ENCODE data around the gene PLXNA4.

PLXNA4 gene

DNA sequence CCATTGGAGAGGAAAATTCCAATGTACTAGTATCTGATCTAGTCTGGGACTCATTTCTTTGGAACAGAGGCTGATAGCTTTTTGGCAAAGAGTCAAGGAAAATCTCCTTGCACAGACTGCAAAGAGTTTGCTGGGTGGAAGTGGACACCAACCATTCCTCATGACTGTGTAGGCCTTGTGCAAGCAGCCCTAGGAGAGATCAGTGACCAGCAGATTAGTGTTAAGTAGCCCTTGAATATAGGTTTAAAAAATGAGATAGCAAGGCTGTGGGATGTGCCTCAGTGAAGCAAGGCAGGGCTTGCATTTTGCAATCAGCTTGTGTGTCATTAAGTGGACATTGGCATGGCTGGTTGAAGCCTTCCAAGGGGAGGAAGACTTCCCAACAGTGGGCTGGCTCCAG lies 341.6 kb downstream of the PLXNA4 start:
- peaks cover 3% of the 10 kb centered on the region for H3K27me3 Mint-ChIP-seq
- no peak for DNase-seq
- H3K9me3 Mint-ChIP-seq, result no peaks in the 10 kb centered on the region
- H3K27ac Mint-ChIP-seq, result no peak overlapping the region
- H3K36me3 Mint-ChIP-seq (ENCODE audit: low read depth), result no peaks in the 10 kb centered on the region
- no peak overlapping the region for H3K4me3 Mint-ChIP-seq
- H3K4me1 Mint-ChIP-seq (ENCODE audit: low read depth), result no peaks in the 10 kb centered on the region

DNA sequence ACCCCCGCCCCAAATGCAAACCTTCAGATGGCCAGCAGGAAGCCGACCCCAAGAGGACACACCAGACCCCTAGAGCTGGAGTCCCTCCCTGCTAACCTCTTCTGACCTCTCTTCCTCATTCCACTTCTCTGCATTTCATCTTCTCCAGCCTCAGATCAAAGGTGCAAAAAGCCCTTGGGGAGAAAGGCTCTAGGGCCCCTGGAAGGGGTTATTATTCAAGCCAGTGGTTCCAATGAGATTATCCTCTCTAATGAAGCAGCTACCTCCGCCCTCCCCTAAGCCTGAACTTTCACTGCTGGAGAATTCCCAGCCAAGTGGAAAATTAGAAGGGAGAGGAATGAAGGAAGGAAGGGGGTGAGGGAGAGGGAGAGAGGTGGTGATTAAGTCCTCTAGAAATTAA lies 343.9 kb downstream of the PLXNA4 start:
- no peak for DNase-seq
- Mint-ChIP-seq H3K27me3 (peaks cover 3% of the 10 kb centered on the region), H3K4me3 (no peak overlapping the region), H3K4me1 (ENCODE audit: low read depth) (no peaks in the 10 kb centered on the region), H3K36me3 (ENCODE audit: low read depth) (no peaks in the 10 kb centered on the region), H3K27ac (no peak overlapping the region), H3K9me3 (no peaks in the 10 kb centered on the region)

- no peak for DNase-seq
- H3K4me3 Mint-ChIP-seq, result no peak overlapping the region
- peaks cover 3% of the 10 kb centered on the region for H3K27me3 Mint-ChIP-seq
- H3K9me3 Mint-ChIP-seq, result no peaks in the 10 kb centered on the region
- H3K36me3 Mint-ChIP-seq (ENCODE audit: low read depth), result no peaks in the 10 kb centered on the region
- no peaks in the 10 kb centered on the region for H3K4me1 Mint-ChIP-seq (ENCODE audit: low read depth)
- H3K27ac Mint-ChIP-seq, result no peak overlapping the region
Observed at GRCh38 chr7:132230462-132230861, 345.8 kb downstream of the PLXNA4 start.

DNA sequence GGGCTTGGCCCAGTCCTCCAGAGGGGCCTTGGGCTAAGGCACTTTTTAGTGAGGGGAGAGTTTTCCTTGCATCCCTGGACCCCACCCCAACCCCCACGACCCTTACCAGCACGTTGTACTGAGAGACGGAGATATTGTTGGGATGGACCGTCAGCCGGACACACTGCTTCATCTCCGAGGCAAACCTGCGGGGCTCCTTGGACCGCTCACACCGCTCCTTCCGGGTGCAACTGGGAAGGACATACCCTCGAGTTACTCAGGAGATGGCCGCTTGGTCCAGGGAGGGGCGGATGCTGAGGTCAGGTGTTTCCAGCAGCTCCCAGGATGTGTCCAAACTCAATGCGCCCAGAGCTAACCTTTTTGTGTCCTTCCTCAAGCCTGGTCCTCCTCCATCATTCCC lies 348.0 kb downstream of the PLXNA4 start:
- Mint-ChIP-seq H3K27me3 (peaks cover 3% of the 10 kb centered on the region), H3K9me3 (no peaks in the 10 kb centered on the region), H3K4me1 (ENCODE audit: low read depth) (no peaks in the 10 kb centered on the region), H3K27ac (no peak overlapping the region), H3K36me3 (ENCODE audit: low read depth) (no peaks in the 10 kb centered on the region), H3K4me3 (no peak overlapping the region)
- no peak for DNase-seq

- H3K27ac Mint-ChIP-seq, result no peak overlapping the region
- no peaks in the 10 kb centered on the region for H3K4me1 Mint-ChIP-seq (ENCODE audit: low read depth)
- H3K27me3 Mint-ChIP-seq, result no peaks in the 10 kb centered on the region
- H3K4me3 Mint-ChIP-seq, result no peak overlapping the region
- no peak for DNase-seq
- H3K9me3 Mint-ChIP-seq, result no peaks in the 10 kb centered on the region
- H3K36me3 Mint-ChIP-seq (ENCODE audit: low read depth), result no peaks in the 10 kb centered on the region
Observed at GRCh38 chr7:132226957-132227290, 349.3 kb downstream of the PLXNA4 start.

GRCh38 chr7:132226046-132226956 lies 350.0 kb downstream of the PLXNA4 start:
- H3K4me3 Mint-ChIP-seq, result no peak overlapping the region
- H3K27me3 Mint-ChIP-seq, result no peaks in the 10 kb centered on the region
- no peak overlapping the region for H3K27ac Mint-ChIP-seq
- no peaks in the 10 kb centered on the region for H3K36me3 Mint-ChIP-seq (ENCODE audit: low read depth)
- no peaks in the 10 kb centered on the region for H3K9me3 Mint-ChIP-seq
- DNase-seq, result no peak
- H3K4me1 Mint-ChIP-seq (ENCODE audit: low read depth), result no peaks in the 10 kb centered on the region

- H3K9me3 Mint-ChIP-seq, result no peaks in the 10 kb centered on the region
- no peaks in the 10 kb centered on the region for H3K4me1 Mint-ChIP-seq (ENCODE audit: low read depth)
- no peaks in the 10 kb centered on the region for H3K36me3 Mint-ChIP-seq (ENCODE audit: low read depth)
- H3K4me3 Mint-ChIP-seq, result no peak overlapping the region
- H3K27ac Mint-ChIP-seq, result no peak overlapping the region
- no peak for DNase-seq
- H3K27me3 Mint-ChIP-seq, result no peaks in the 10 kb centered on the region
Observed at GRCh38 chr7:132225216-132226030, 350.8 kb downstream of the PLXNA4 start.

DNA sequence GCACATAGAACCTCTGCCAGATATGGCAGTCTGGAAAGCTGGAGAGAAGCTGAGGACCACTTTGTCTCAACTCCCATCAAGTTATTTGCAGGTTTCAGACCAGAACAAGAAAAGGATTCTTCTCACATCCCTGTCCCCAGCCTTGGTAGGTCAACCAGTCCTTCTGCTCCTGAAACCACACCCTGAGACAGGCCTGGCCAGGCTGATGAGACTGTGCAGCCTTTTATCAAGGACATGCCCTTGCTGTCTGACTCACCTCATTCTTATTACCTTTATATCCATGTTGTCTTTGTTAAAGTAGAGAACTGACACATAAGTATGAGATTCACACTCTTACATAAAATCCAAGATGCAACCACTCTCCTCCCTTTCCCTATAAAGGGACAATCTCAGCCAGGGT lies 354.9 kb downstream of the PLXNA4 start:
- Mint-ChIP-seq H3K36me3 (ENCODE audit: low read depth) (no peaks in the 10 kb centered on the region), H3K4me3 (no peak overlapping the region), H3K9me3 (no peaks in the 10 kb centered on the region), H3K27ac (no peak overlapping the region), H3K4me1 (ENCODE audit: low read depth) (no peaks in the 10 kb centered on the region), H3K27me3 (no peaks in the 10 kb centered on the region)
- DNase-seq, result no peak

DNA sequence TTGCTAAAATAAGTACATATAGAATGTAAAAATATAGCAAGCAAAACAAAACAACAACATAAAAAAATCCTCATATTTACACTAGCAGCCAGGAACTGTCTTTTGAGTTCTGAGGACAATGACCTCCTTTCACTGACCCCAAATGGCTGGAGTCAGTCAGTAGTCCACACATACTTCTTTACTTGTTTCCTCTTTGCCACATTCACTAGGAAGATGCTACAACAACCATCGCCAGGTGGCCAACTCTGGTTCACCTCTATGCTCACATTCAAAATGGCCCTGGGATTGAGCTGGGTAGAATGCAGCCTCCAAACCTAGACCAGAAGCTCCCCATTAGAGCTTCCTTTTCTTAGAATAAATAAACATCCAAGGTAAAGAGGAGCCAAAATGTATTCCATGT lies 356.2 kb downstream of the PLXNA4 start:
- no peaks in the 10 kb centered on the region for H3K4me1 Mint-ChIP-seq (ENCODE audit: low read depth)
- no peak overlapping the region for H3K4me3 Mint-ChIP-seq
- H3K9me3 Mint-ChIP-seq, result no peaks in the 10 kb centered on the region
- H3K27ac Mint-ChIP-seq, result no peak overlapping the region
- no peaks in the 10 kb centered on the region for H3K27me3 Mint-ChIP-seq
- no peak for DNase-seq
- no peaks in the 10 kb centered on the region for H3K36me3 Mint-ChIP-seq (ENCODE audit: low read depth)

GRCh38 chr7:132218876-132219275 lies 357.4 kb downstream of the PLXNA4 start:
- no peak overlapping the region for H3K27ac Mint-ChIP-seq
- no peaks in the 10 kb centered on the region for H3K36me3 Mint-ChIP-seq (ENCODE audit: low read depth)
- no peak for DNase-seq
- H3K27me3 Mint-ChIP-seq, result no peaks in the 10 kb centered on the region
- H3K4me3 Mint-ChIP-seq, result no peak overlapping the region
- no peaks in the 10 kb centered on the region for H3K9me3 Mint-ChIP-seq
- H3K4me1 Mint-ChIP-seq (ENCODE audit: low read depth), result no peaks in the 10 kb centered on the region

GRCh38 chr7:132216847-132217525 lies 359.3 kb downstream of the PLXNA4 start:
- Mint-ChIP-seq H3K4me1 (ENCODE audit: low read depth) (no peaks in the 10 kb centered on the region), H3K9me3 (no peaks in the 10 kb centered on the region), H3K27me3 (no peaks in the 10 kb centered on the region), H3K36me3 (ENCODE audit: low read depth) (no peaks in the 10 kb centered on the region), H3K27ac (no peak overlapping the region), H3K4me3 (no peak overlapping the region)
- DNase-seq, result no peak

DNA sequence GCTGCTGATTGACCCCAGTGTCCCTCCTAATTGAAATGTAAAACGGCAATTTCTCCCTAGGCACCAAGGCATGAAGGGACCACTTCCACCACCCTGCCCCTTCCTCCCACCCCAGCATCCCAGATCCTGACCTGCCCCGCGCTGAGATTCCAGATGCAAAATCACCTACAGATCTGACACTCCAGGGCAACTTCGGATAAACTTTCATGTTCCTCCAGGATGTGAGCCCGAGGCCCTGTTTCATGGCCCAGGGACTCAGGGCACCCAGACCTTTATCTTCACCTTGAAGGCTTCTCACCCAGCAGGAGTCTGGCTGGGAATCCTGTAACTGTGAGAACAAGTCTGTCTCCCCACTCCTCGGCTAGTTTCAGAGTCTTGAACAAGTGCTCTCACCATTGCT lies 361.8 kb downstream of the PLXNA4 start:
- H3K4me1 Mint-ChIP-seq (ENCODE audit: low read depth), result no peaks in the 10 kb centered on the region
- no peak for DNase-seq
- H3K27me3 Mint-ChIP-seq, result no peaks in the 10 kb centered on the region
- no peak overlapping the region for H3K4me3 Mint-ChIP-seq
- H3K9me3 Mint-ChIP-seq, result no peaks in the 10 kb centered on the region
- no peaks in the 10 kb centered on the region for H3K36me3 Mint-ChIP-seq (ENCODE audit: low read depth)
- no peak overlapping the region for H3K27ac Mint-ChIP-seq

- H3K4me3 Mint-ChIP-seq, result no peak overlapping the region
- H3K36me3 Mint-ChIP-seq (ENCODE audit: low read depth), result no peaks in the 10 kb centered on the region
- H3K9me3 Mint-ChIP-seq, result no peaks in the 10 kb centered on the region
- no peaks in the 10 kb centered on the region for H3K27me3 Mint-ChIP-seq
- H3K27ac Mint-ChIP-seq, result no peak overlapping the region
- no peaks in the 10 kb centered on the region for H3K4me1 Mint-ChIP-seq (ENCODE audit: low read depth)
- DNase-seq, result no peak
Observed at GRCh38 chr7:132213583-132213982, 362.7 kb downstream of the PLXNA4 start.

GRCh38 chr7:132211971-132212370 lies 364.3 kb downstream of the PLXNA4 start:
- no peak for DNase-seq
- H3K4me1 Mint-ChIP-seq (ENCODE audit: low read depth), result no peaks in the 10 kb centered on the region
- no peak overlapping the region for H3K27ac Mint-ChIP-seq
- no peak overlapping the region for H3K4me3 Mint-ChIP-seq
- H3K27me3 Mint-ChIP-seq, result no peaks in the 10 kb centered on the region
- H3K36me3 Mint-ChIP-seq (ENCODE audit: low read depth), result no peaks in the 10 kb centered on the region
- no peaks in the 10 kb centered on the region for H3K9me3 Mint-ChIP-seq

DNA sequence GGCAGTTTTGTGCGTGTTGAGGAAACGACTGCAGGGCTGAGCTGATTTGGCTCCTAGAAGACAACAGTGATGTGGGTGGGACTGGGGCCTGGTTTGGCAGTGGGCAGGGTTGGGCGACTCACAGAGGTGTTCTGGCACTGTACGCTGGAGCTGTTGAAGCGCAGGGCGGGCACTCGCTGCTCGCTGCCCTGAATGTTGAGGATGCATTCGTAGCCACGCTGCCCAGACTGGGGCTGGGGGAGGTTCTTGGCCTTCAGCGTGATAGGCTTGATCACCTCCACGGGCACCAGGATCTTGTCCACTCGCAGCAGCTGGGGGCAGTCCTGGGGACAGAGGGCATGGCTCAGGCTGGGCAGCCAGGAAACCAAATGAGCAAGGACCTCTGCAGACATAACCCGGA lies 365.4 kb downstream of the PLXNA4 start:
- Mint-ChIP-seq H3K4me1 (ENCODE audit: low read depth) (no peaks in the 10 kb centered on the region), H3K36me3 (ENCODE audit: low read depth) (no peaks in the 10 kb centered on the region), H3K9me3 (no peaks in the 10 kb centered on the region), H3K27me3 (no peaks in the 10 kb centered on the region), H3K4me3 (no peak overlapping the region), H3K27ac (no peak overlapping the region)
- DNase-seq, result no peak
